OCI-LY1 (cell line): ENCODE results near the gene NSF.

Source experiments
- CTCF ChIP-seq: fragments of 200-600 bp; sonication (generic), shearing (Covaris generic); IDR thresholded peaks from 2 replicates; pipeline ENCODE4 v1.5.1; 2017; ENCODE audit warnings: mild to moderate bottlenecking, antibody characterized with exemption, low read length, moderate library complexity, mixed read lengths
- EZH2 ChIP-seq: fragments of 200-600 bp; sonication (generic), shearing (Covaris generic); IDR thresholded peaks from 2 replicates; pipeline ENCODE4 v1.8.0; 2017; ENCODE audit warnings: borderline replicate concordance, mixed run types, mild to moderate bottlenecking, antibody characterized with exemption, low read length, moderate library complexity, mixed read lengths

DNA sequence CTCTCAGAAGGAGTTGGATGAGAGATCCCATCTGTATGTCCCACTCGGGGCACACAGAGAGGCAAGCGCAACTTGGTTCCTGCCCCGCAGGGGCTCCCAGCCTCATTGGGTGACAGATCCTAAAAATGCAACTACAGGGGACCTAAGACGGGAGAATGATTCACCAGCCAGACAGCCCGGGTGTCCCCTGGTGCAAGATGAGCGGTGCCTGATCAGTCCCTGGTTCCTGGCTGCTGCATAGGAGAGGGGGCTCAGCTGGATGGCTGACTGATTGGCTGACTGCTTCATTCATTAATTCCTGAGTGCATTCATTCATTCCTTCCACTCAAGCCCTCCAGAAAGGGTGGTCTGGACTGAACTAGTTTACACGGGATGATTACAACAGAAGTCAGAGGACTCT is 206.1 kb downstream of the NSF start:
- TF ChIP-seq EZH2 (no peak), CTCF (no peak)
